ENCODE data around the gene FHOD3.

The FHOD3 gene

GRCh38 chr18:36485772-36486171 is 188.3 kb downstream of the FHOD3 start:
- Histone ChIP-seq H3K27me3 (replicated peaks; ENCODE audit: insufficient read depth, low read length) (no peaks in the 10 kb centered on the region), H3K4me3 (ENCODE audit: low read length) (no peak overlapping the region)

GRCh38 chr18:36488131-36488530 is 190.6 kb downstream of the FHOD3 start:
- no peak for DNase-seq
- no peak overlapping the region for H3K4me2 ChIP-seq (ENCODE audit: low read depth, low read length)
- H3K36me3 ChIP-seq (replicated peaks; ENCODE audit: insufficient read depth, low read length), result no peaks in the 10 kb centered on the region
- no peaks in the 10 kb centered on the region for H3K9me2 ChIP-seq (replicated peaks; ENCODE audit: insufficient read depth, low read length)
- no peak overlapping the region for H3K9ac ChIP-seq (ENCODE audit: low read length)
- H4K20me1 ChIP-seq (ENCODE audit: insufficient read depth, low read length), result no peaks in the 10 kb centered on the region
- no peak overlapping the region for H3K4me3 ChIP-seq (ENCODE audit: low read length)
- no peaks in the 10 kb centered on the region for H3F3A ChIP-seq (ENCODE audit: insufficient read depth, low read length)
- H3K27ac ChIP-seq (ENCODE audit: low read length), result no peak overlapping the region
- no peaks in the 10 kb centered on the region for H3K27me3 ChIP-seq (replicated peaks; ENCODE audit: insufficient read depth, low read length)
- no peaks in the 10 kb centered on the region for H3K9me3 ChIP-seq (replicated peaks; ENCODE audit: insufficient read depth, low read length)
- H3K4me1 ChIP-seq (ENCODE audit: low read length), result no peaks in the 10 kb centered on the region
- H2AFZ ChIP-seq (ENCODE audit: low read length), result no peak overlapping the region
- no peaks in the 10 kb centered on the region for H3K79me2 ChIP-seq (ENCODE audit: low read length)
- no peak for TF ChIP-seq EZH2 (optimal IDR thresholded peaks at IDR 0.05; ENCODE audit: low read depth, low read length)
- TF ChIP-seq CTCF (IDR thresholded peaks at IDR 0.05; ENCODE audit: low read length), result no peak
- TF ChIP-seq EZH2phosphoT487 (IDR thresholded peaks at IDR 0.05; ENCODE audit: low read length), result no peak

More at GRCh38 chr18:36485772-36486171, 188.3 kb downstream of the FHOD3 start:
- TF ChIP-seq EZH2 (optimal IDR thresholded peaks at IDR 0.05; ENCODE audit: low read depth, low read length) (no peak), CTCF (IDR thresholded peaks at IDR 0.05; ENCODE audit: low read length) (no peak), EZH2phosphoT487 (IDR thresholded peaks at IDR 0.05; ENCODE audit: low read length) (no peak)
- Histone ChIP-seq H3F3A (ENCODE audit: insufficient read depth, low read length) (no peaks in the 10 kb centered on the region), H4K20me1 (ENCODE audit: insufficient read depth, low read length) (no peaks in the 10 kb centered on the region), H2AFZ (ENCODE audit: low read length) (no peak overlapping the region), H3K36me3 (replicated peaks; ENCODE audit: insufficient read depth, low read length) (no peaks in the 10 kb centered on the region), H3K27ac (ENCODE audit: low read length) (no peak overlapping the region), H3K9ac (ENCODE audit: low read length) (no peak overlapping the region), H3K9me3 (replicated peaks; ENCODE audit: insufficient read depth, low read length) (no peaks in the 10 kb centered on the region), H3K79me2 (ENCODE audit: low read length) (no peaks in the 10 kb centered on the region), H3K4me1 (ENCODE audit: low read length) (no peaks in the 10 kb centered on the region), H3K9me2 (replicated peaks; ENCODE audit: insufficient read depth, low read length) (no peaks in the 10 kb centered on the region), H3K4me2 (ENCODE audit: low read depth, low read length) (no peak overlapping the region)
- DNase-seq, result no peak

- Histone ChIP-seq H3K9ac (ENCODE audit: low read length) (no peak overlapping the region), H3K4me3 (ENCODE audit: low read length) (no peak overlapping the region), H3K27ac (ENCODE audit: low read length) (no peak overlapping the region), H3K36me3 (replicated peaks; ENCODE audit: insufficient read depth, low read length) (no peaks in the 10 kb centered on the region), H3F3A (ENCODE audit: insufficient read depth, low read length) (no peaks in the 10 kb centered on the region), H3K4me1 (ENCODE audit: low read length) (peaks cover 4% of the 10 kb centered on the region; the same call in 1 of the 2 replicates), H3K27me3 (replicated peaks; ENCODE audit: insufficient read depth, low read length) (no peaks in the 10 kb centered on the region), H4K20me1 (ENCODE audit: insufficient read depth, low read length) (no peaks in the 10 kb centered on the region), H3K79me2 (ENCODE audit: low read length) (no peaks in the 10 kb centered on the region), H3K9me2 (replicated peaks; ENCODE audit: insufficient read depth, low read length) (no peaks in the 10 kb centered on the region), H3K9me3 (replicated peaks; ENCODE audit: insufficient read depth, low read length) (no peaks in the 10 kb centered on the region), H2AFZ (ENCODE audit: low read length) (no peak overlapping the region), H3K4me2 (ENCODE audit: low read depth, low read length) (no peak overlapping the region)
- TF ChIP-seq EZH2phosphoT487 (IDR thresholded peaks at IDR 0.05; ENCODE audit: low read length) (no peak), CTCF (IDR thresholded peaks at IDR 0.05; ENCODE audit: low read length) (no peak), EZH2 (optimal IDR thresholded peaks at IDR 0.05; ENCODE audit: low read depth, low read length) (no peak)
- no peak for DNase-seq
Observed at GRCh38 chr18:36490897-36491296, 193.4 kb downstream of the FHOD3 start.

Measured in MM.1S (cell line).